KOPT-K1 (cell line): ENCODE results near the gene TRIM44.

Source experiments
- H3K27ac ChIP-seq: fragments of 200-600 bp; sonication (generic); 2 replicates; pipeline ENCODE4 v1.5.1; 2016; ENCODE audit warnings: antibody characterized with exemption, mild to moderate bottlenecking, low read depth, low read length; ENCODE audit not compliant: poor library complexity, severe bottlenecking
- H3K36me3 ChIP-seq: fragments of 200-600 bp; sonication (generic); 2 replicates; pipeline ENCODE4 v1.5.1; 2017; ENCODE audit warnings: antibody characterized with exemption, mild to moderate bottlenecking, low read length, moderate library complexity; ENCODE audit not compliant: insufficient read depth
- H3K9me3 ChIP-seq: fragments of 200-600 bp; sonication (generic); 2 replicates; pipeline ENCODE4 v1.5.1; 2017; ENCODE audit warnings: antibody characterized with exemption, low read length, mild to moderate bottlenecking; ENCODE audit not compliant: insufficient read depth, poor library complexity, severe bottlenecking

Gene TRIM44

DNA sequence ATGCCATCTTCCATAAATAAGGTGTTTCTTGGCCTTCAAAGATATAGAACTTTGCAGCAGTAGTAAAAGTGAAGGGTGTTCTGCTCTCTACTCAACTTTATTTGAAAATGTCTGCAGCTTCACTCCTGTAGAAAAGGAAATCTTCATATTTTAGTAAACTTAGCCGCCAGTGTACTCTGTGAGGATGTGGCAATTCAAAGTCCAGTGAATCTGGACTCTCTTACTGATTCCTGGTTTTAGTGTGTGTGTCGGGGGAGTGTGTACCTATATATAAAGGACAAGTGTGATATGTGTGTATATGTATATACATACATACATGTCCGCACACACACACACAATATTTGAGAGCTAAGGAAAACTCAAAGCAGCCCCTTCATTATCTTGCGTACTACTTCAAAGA is 147.0 kb downstream of the TRIM44 start:
- Histone ChIP-seq H3K36me3 (no peaks in the 10 kb centered on the region), H3K27ac (no peak overlapping the region), H3K9me3 (no peaks in the 10 kb centered on the region)

DNA sequence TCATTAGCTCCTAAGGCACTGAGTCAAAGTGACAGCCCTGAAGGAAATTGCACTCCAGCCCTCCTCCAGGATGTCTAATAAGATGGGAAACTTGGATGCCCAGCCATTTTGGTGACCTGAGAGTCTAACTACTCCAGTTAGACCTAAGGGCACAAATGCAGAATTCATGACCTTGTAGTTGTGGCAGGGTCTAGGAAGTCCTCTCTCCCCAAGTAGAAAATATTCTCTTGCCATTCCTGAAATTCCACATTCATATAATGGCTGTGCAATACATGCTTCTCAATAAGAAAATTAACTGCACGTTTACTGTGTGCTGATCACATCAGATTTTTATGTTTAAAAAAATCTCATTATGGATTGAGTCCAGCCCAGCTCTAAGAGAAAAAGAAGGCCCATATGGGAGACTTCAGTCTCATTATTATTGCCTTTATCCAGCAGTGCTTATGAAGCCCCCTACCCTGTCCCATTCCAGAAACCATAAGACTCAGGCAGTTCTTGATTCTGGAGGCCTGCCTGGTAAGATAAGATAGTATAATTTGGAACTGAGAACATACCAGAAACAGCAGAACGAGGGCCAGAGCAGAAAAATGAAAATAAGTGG is 147.6 kb downstream of the TRIM44 start:
- Histone ChIP-seq H3K36me3 (no peaks in the 10 kb centered on the region), H3K9me3 (no peaks in the 10 kb centered on the region), H3K27ac (no peak overlapping the region)

DNA sequence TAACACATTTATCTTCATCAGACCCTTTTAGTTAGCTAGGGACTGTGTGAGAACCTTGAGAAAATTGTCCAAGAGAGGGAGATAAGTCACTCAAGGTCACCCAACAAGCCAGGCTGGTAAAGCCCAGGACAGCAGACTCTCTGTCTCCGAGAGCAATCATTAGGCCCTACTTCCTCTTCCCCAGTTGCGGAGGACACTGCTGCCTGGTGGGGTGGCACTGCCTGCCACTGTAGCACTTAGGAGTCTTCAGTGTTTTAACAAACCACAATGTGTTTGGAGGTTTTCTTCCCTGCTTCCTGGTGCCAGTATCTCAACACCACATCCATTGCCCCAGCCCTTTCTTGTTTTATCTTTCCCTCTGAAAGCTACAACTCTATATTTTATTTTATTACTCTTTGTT is 149.2 kb downstream of the TRIM44 start:
- no peaks in the 10 kb centered on the region for H3K36me3 ChIP-seq
- H3K9me3 ChIP-seq: no peaks in the 10 kb centered on the region
- H3K27ac ChIP-seq: no peak overlapping the region

DNA sequence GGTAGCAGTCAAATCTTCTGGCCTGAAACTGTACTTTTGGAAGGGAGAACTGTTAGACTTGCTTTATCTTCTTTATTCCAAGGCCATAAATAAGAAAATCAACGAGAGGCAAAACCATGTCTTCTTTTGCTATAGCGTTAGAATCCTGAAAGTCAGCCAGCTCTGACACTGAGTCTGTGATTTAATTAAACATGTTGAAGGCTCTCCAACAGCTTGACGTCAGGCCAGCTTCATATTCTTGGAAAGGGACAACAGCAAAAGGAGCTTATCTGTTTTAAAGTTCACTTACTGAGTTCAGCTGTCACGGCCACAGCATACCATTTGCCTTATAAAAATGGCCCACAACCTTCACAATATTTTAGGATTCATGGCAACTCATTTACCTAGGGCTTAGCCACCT is 150.3 kb downstream of the TRIM44 start:
- H3K36me3 ChIP-seq: no peaks in the 10 kb centered on the region
- H3K27ac ChIP-seq: no peak overlapping the region
- no peaks in the 10 kb centered on the region for H3K9me3 ChIP-seq

DNA sequence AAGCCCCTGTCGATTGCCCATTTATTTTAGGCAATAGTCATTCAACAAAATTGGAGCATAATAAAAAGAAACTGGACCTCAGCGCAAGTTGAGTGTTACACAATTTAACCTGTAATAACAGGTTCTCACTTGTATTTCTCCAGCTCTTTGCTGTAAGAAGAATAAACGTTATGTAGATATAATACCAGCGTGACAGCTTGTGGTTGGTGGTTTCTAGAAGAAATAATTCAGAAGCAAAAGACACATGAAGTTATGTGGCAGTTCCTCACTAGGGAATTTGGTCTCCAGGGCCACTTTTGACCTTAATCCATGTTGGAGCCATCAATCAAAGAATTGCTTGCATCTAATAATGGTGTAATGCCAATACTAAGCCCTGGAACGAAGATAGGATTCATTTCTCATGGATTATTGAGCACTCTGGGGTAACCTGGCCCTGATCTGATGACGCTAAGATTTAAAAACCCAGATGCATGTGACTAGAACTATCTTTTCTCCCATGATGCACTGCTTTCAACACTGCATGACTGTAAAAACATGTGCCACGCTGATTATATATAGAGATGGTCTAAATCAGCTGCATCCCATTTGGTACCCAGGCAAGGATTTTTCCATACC is 151.6 kb downstream of the TRIM44 start:
- Histone ChIP-seq H3K36me3 (no peaks in the 10 kb centered on the region), H3K9me3 (no peaks in the 10 kb centered on the region), H3K27ac (no peak overlapping the region)

DNA sequence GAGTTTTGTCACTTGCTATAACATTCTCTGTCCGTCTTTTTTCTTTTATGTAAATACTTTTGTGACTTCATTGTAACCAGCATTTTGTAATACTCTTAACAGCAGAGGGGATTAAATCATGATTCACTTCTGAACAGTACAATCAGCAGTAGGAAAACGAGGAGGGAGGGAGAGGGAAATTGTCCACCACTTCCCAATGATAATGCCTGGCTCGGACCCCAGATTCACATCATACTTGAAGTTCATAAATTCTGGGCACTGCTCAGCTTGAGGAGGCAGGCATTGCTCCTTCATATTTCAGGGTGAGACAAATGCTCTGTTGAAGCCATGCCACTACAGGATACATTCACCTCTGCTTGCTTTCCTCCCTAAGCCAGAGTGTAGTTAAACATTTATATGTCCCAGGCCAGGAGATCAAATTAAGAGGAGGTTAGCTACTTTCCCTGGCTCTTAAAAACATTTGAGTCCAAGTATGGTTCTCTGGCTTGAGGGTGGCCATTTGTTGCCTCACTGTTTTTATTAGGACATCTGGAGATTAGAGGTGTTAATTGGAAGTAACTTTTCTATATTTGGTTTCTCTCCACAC is 152.2 kb downstream of the TRIM44 start:
- Histone ChIP-seq H3K27ac (no peak overlapping the region), H3K9me3 (no peaks in the 10 kb centered on the region), H3K36me3 (no peaks in the 10 kb centered on the region)

DNA sequence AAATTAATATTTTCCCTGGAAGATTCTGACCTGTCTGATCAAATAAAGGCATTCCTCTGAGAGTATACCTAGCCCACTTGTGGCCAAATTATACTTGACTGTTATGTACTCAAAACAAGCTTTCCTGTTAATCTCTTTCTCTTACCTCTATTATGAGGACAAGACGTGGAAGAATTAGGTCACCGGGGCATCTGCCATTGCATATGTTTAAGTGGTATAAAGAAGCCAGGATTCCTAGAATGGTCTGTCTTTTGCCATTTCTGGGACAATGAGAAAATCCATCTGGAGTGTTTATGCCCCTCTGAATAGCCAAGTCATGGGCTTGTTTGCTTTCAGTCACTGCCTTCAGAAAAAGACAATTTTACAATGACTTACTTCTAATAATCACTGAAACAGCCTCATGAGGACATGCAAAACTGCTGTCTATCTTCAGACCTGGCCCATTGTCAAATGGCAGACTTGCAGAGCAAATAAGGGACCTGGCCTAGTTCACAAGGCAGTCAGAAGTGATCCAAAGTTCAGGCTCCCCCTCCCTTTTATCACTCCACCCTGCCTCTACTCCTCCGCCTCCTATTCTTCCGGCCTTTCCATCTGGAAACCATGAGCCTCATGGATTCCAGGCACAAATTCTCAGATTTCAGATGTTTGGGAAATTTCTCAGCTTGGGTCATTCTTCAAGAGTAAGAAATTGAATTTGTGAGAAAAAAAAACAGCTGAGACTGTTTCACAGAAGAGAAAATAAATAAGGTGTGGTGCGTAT is 153.2 kb downstream of the TRIM44 start:
- H3K36me3 ChIP-seq: no peaks in the 10 kb centered on the region

DNA sequence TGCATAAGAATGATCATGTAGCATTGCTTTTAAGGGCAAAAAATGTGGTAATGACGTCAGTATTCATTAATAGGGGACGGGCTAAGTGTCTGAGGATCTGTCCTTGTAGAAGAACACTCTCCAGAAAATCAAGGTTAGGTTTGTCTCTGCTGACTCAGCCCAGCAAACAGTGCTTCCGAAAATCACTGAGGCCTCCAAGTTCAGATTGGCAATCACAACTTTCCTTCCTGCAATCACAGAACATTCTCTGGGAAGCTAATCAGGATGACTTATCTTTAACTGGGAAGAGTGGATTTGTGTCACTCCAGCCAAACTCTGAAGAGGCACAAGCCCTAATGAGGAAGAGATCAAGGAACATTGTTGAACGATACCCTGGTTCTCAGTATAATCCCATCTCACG is 158.0 kb downstream of the TRIM44 start:
- Histone ChIP-seq H3K9me3 (no peaks in the 10 kb centered on the region), H3K36me3 (no peaks in the 10 kb centered on the region), H3K27ac (no peak overlapping the region)

More for the DNA sequence above, 153.2 kb downstream of the TRIM44 start:
- H3K27ac ChIP-seq: no peak overlapping the region
- no peaks in the 10 kb centered on the region for H3K9me3 ChIP-seq

DNA sequence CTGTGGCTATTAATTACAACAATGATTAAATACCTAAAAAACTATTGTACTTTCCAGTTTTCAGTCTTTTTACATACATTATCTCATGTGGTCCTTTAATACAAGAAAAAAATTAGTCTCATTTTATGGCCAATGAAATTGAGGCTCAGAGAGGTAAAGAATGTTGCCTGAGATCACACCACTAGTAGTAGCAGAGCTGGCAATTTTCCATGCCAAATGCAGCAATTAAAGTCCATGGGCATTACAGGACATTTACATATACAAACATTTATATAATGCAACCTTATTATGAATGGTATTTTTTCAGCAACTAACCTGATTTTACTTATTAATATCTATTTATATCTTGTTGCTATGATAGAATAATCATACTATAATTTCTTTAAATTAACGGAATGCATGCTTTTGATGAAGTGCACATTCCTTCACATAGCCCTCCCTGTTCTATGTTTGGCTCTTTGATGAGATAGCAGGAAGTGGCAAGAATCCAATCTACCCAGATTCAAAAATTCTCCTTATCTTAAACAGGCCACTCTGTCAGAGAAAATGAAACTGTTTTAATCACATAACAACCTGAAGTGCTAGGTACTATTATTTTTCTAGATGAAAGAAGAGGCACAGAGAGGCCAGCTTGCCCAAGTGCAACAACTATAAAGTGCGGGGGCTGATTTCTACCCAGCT is 160.4 kb downstream of the TRIM44 start:
- Histone ChIP-seq H3K27ac (no peak overlapping the region), H3K36me3 (no peaks in the 10 kb centered on the region), H3K9me3 (no peaks in the 10 kb centered on the region)

DNA sequence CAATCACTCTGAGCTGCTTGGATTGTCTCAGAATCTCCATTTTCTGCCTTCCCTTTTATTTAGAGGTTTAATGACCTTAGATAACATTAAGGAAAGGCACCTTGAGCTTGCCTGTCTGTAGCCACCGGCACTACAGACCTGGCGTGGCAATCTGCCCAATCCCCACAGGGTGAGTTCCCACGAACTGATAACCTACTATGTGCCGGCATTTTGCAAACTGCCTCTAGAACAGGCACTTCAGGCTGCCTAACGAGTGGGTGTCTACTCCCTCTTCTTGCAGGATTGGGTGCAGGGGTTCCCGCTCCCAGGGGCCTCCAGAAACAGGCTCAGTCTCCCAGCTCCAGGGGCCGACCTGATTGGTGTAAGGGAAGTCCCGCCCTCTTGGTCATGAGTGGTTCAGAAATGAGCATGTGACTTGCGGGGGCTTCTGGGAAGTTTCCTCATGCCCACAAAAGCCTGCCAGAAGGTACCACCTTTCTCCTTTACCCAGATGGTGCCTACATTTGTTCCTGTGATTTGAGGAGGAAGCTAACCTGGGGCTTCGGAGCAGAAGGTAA is 161.2 kb downstream of the TRIM44 start:
- H3K27ac ChIP-seq: no peak overlapping the region
- H3K36me3 ChIP-seq: no peaks in the 10 kb centered on the region
- H3K9me3 ChIP-seq: no peaks in the 10 kb centered on the region

DNA sequence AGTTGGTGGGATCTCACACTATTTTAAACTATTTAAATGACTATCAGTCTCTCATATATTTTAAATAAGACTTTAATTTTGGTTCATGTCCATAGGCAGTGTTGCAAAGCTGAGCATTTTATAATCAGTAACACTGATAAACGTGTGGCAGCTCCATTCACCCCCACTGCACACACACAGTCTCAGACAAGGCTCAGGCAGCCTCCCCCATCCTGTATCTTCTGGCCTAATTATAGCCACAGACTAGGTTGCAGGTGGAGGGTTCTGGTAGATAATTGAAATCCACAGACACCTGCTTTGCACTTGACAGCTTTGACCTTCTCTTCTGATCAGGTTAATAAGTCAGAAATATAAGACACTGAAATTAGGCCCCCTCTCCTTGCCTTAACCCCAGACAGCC is 162.8 kb downstream of the TRIM44 start:
- Histone ChIP-seq H3K27ac (no peak overlapping the region), H3K36me3 (no peaks in the 10 kb centered on the region), H3K9me3 (no peaks in the 10 kb centered on the region)

DNA sequence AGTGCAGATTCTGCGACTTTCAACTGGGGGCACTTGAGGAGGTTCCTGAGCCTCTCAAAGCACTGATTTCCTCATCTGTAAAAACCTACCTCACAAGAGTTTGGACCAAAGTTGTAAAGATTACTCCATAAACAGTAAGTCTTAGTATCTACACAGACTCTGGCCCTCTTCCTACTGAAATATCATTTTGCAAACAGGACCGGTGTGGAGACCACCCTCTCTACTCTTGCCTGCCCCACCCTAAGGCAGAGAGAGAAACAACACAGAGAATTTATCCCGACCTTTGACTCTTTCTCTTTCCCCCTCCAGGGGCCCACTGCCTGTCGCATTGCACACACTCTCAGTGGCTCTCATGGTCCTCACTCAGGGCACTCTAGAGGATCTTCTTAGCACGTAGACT is 163.4 kb downstream of the TRIM44 start:
- H3K36me3 ChIP-seq: no peaks in the 10 kb centered on the region
- no peak overlapping the region for H3K27ac ChIP-seq
- no peaks in the 10 kb centered on the region for H3K9me3 ChIP-seq

DNA sequence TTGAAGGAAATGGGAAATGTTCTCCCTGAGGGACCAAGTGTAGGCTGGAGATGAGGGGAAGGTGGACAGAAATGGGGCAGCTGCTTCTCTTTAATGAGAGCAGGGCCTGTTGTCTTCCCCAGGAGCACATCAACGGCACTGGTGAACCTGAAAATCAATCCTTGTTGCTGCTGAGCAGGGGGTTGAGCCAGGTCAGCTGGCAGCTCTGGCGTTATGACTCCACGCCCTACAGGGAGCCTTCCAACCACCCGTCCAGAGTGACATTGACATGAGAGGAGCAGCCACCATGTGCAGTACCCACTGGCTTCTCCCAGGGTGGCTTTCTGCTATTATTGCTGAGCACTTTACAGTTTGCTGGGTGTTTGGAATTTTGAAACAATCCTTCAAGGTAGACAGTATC is 164.4 kb downstream of the TRIM44 start:
- Histone ChIP-seq H3K9me3 (no peaks in the 10 kb centered on the region), H3K27ac (no peak overlapping the region), H3K36me3 (no peaks in the 10 kb centered on the region)

DNA sequence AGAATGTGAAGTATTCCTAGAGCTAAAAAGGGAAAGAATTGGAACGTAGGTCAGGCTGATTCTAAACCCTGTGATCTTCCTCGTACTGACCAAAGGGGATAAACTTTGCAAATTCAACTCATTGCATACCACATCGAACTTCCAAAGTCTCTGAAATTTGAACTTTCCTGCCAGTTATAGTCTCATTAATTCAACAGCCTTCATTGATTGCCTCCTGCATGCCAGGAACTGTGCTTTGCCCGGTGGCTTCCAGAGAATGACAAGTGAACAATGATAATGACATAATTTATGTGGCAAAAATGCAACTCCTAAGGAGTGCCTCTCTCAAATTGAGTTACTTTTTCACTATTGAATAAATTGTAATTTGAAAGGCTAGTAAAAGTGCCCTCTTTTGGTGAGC is 173.6 kb downstream of the TRIM44 start:
- Histone ChIP-seq H3K27ac (no peak overlapping the region), H3K9me3 (no peaks in the 10 kb centered on the region), H3K36me3 (no peaks in the 10 kb centered on the region)

DNA sequence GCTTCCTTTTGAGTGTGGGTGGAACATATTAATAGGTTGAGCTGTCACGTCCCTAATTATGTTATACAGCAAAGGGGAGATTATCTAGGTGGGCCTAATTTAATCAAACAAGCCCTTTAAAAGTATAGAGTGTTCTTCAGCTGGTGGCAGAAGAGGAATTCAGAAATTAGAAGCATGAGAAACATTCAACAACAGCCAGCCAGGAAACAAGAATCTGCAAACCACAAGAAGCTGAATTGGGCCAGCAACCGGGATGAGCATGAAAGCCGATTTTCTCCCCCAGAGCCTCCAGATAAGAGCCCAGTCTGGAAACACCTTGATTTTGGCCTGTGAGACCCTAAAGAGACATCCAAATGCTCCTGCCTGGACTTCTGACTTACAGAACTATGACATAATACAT is 175.5 kb downstream of the TRIM44 start:
- Histone ChIP-seq H3K36me3 (no peaks in the 10 kb centered on the region), H3K27ac (no peak overlapping the region), H3K9me3 (no peaks in the 10 kb centered on the region)
